ENCODE data around the gene PCED1B.

GRCh38 chr12:47189728-47190127, 110.3 kb downstream of the PCED1B start:
- TF ChIP-seq, protein P1, sequence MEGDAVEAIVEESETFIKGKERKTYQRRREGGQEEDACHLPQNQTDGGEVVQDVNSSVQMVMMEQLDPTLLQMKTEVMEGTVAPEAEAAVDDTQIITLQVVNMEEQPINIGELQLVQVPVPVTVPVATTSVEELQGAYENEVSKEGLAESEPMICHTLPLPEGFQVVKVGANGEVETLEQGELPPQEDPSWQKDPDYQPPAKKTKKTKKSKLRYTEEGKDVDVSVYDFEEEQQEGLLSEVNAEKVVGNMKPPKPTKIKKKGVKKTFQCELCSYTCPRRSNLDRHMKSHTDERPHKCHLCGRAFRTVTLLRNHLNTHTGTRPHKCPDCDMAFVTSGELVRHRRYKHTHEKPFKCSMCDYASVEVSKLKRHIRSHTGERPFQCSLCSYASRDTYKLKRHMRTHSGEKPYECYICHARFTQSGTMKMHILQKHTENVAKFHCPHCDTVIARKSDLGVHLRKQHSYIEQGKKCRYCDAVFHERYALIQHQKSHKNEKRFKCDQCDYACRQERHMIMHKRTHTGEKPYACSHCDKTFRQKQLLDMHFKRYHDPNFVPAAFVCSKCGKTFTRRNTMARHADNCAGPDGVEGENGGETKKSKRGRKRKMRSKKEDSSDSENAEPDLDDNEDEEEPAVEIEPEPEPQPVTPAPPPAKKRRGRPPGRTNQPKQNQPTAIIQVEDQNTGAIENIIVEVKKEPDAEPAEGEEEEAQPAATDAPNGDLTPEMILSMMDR (IDR thresholded peaks at IDR 0.05): no peak
- TF ChIP-seq POLR2AphosphoS5 (IDR thresholded peaks at IDR 0.05): no peak
